H9 (cell line): ENCODE measurements around the gene LSP1. TPM values are rescaled to one million over a fixed set of nuclear protein-coding genes. Genes with fewer than 3 reads are reported as not detected.

Source experiments
- DNase-seq: peaks from one replicate; pipeline ENCODE4 v3.0.0-alpha.2; 2017
- H2AFZ ChIP-seq: one replicate; pipeline ENCODE4 v1.6.1; 2013; ENCODE audit warnings: mild to moderate bottlenecking, low read length, control low read depth, moderate library complexity
- H2AK5ac ChIP-seq: 2 replicates; pipeline ENCODE4 v1.6.1; 2013; ENCODE audit warnings: low read length, control low read depth, mixed read lengths; ENCODE audit not compliant: insufficient read length
- H2BK120ac ChIP-seq: one replicate; pipeline ENCODE4 v1.6.1; 2013; ENCODE audit warnings: low read depth, mild to moderate bottlenecking, low read length, control low read depth, inconsistent platforms; ENCODE audit not compliant: poor library complexity, severe bottlenecking
- H2BK12ac ChIP-seq: 2 replicates; pipeline ENCODE4 v1.6.1; 2013; ENCODE audit warnings: low read length, control low read depth, mixed read lengths, low read depth; ENCODE audit not compliant: insufficient read length
- H2BK15ac ChIP-seq: 2 replicates; pipeline ENCODE4 v1.6.1; 2013; ENCODE audit warnings: low read depth, low read length, control low read depth
- H2BK20ac ChIP-seq: one replicate; pipeline ENCODE4 v1.6.1; 2013; ENCODE audit warnings: low read depth, mild to moderate bottlenecking, low read length, control low read depth, inconsistent platforms; ENCODE audit not compliant: poor library complexity, severe bottlenecking
- H2BK5ac ChIP-seq: 2 replicates; pipeline ENCODE4 v1.6.1; 2013; ENCODE audit warnings: low read length, control low read depth, mixed read lengths; ENCODE audit not compliant: insufficient read length
- H3K14ac ChIP-seq: 2 replicates; pipeline ENCODE4 v1.6.1; 2013; ENCODE audit warnings: low read length, control low read depth; ENCODE audit not compliant: insufficient read depth
- H3K18ac ChIP-seq: 2 replicates; pipeline ENCODE4 v1.6.1; 2013; ENCODE audit warnings: low read depth, mild to moderate bottlenecking, mixed read lengths, low read length, control low read depth; ENCODE audit not compliant: insufficient read length
- H3K23ac ChIP-seq: 2 replicates; pipeline ENCODE4 v1.6.1; 2013; ENCODE audit warnings: low read length, control low read depth, mixed read lengths, low read depth; ENCODE audit not compliant: insufficient read length
- H3K23me2 ChIP-seq: 2 replicates; pipeline ENCODE4 v1.6.1; 2013; ENCODE audit warnings: low read depth, mild to moderate bottlenecking, mixed read lengths, low read length, control low read depth; ENCODE audit not compliant: insufficient read length, poor library complexity, severe bottlenecking
- H3K27ac ChIP-seq: 2 replicates; pipeline ENCODE4 v1.5.1; 2013; ENCODE audit warnings: low read length, control low read depth, mixed read lengths, low read depth; ENCODE audit not compliant: insufficient read length
- H3K27me3 ChIP-seq: 2 replicates; pipeline ENCODE4 v1.6.1; 2013; ENCODE audit warnings: low read length, control low read depth, inconsistent platforms; ENCODE audit not compliant: insufficient read depth
- H3K4ac ChIP-seq: 2 replicates; pipeline ENCODE4 v1.6.1; 2013; ENCODE audit warnings: low read depth, mild to moderate bottlenecking, control low read depth, inconsistent platforms, low read length, moderate library complexity
- H3K4me1 ChIP-seq: 2 replicates; pipeline ENCODE4 v1.6.1; 2013; ENCODE audit warnings: low read length, control low read depth, inconsistent platforms; ENCODE audit not compliant: insufficient read depth
- H3K4me2 ChIP-seq: 2 replicates; pipeline ENCODE4 v1.6.1; 2013; ENCODE audit warnings: low read length, control low read depth, mixed read lengths; ENCODE audit not compliant: insufficient read length, insufficient read depth
- H3K56ac ChIP-seq: 2 replicates; pipeline ENCODE4 v1.6.1; 2013; ENCODE audit warnings: low read depth, mild to moderate bottlenecking, mixed read lengths, low read length, control low read depth; ENCODE audit not compliant: insufficient read length
- H3K79me1 ChIP-seq: 2 replicates; pipeline ENCODE4 v1.6.1; 2013; ENCODE audit warnings: low read depth, mild to moderate bottlenecking, moderate library complexity, low read length, control low read depth, inconsistent platforms; ENCODE audit not compliant: insufficient read depth, poor library complexity, severe bottlenecking
- H3K79me2 ChIP-seq: 2 replicates; pipeline ENCODE4 v1.6.1; 2013; ENCODE audit warnings: low read length, control low read depth, inconsistent platforms; ENCODE audit not compliant: insufficient read depth
- H3K9ac ChIP-seq: 2 replicates; pipeline ENCODE4 v1.6.1; 2013; ENCODE audit warnings: low read length, control low read depth, mixed read lengths; ENCODE audit not compliant: insufficient read length; ENCODE audit errors: extremely low read depth
- H3K9me3 ChIP-seq: one replicate; pipeline ENCODE4 v1.6.1; 2013; ENCODE audit warnings: low read depth, low read length, inconsistent platforms; ENCODE audit not compliant: control insufficient read depth
- H3T11ph ChIP-seq: one replicate; pipeline ENCODE4 v1.6.1; 2013; ENCODE audit warnings: mild to moderate bottlenecking, low read length, control low read depth, inconsistent platforms
- H4K20me1 ChIP-seq: one replicate; pipeline ENCODE4 v1.6.1; 2013; ENCODE audit not compliant: control insufficient read depth, insufficient read length, insufficient read depth
- H4K5ac ChIP-seq: 2 replicates; pipeline ENCODE4 v1.6.1; 2013; ENCODE audit warnings: low read depth, mild to moderate bottlenecking, mixed read lengths, low read length, control low read depth; ENCODE audit not compliant: insufficient read length
- H4K8ac ChIP-seq: replicated peaks from 2 replicates; pipeline ENCODE4 v1.6.1; 2013; ENCODE audit warnings: low read length, control low read depth, mixed read lengths, low read depth; ENCODE audit not compliant: insufficient read length
- H4K91ac ChIP-seq: 2 replicates; pipeline ENCODE4 v1.6.1; 2013; ENCODE audit warnings: low read depth, mild to moderate bottlenecking, moderate library complexity, mixed read lengths, low read length, control low read depth; ENCODE audit not compliant: insufficient read length
- H3K27ac Mint-ChIP-seq, 3 experiments: 2 replicates in 2 of 3; 3 replicates in 1 of 3; pipeline ENCODE4 v1.8.0; 2020 to 2021; ENCODE audit warnings: mixed read lengths in 3 of 3, mild to moderate bottlenecking in 1 of 3, moderate library complexity in 1 of 3
- H3K27me3 Mint-ChIP-seq: 2 replicates; pipeline ENCODE4 v1.8.0; 2021; ENCODE audit warnings: low read depth, mild to moderate bottlenecking, moderate library complexity, mixed read lengths
- H3K36me3 Mint-ChIP-seq, 3 experiments: 2 replicates in 2 of 3; 3 replicates in 1 of 3; pipeline ENCODE4 v1.8.0; 2020 to 2021; ENCODE audit warnings: low read depth in 3 of 3, mixed read lengths in 3 of 3; ENCODE audit not compliant: insufficient read depth in 1 of 3
- H3K4me1 Mint-ChIP-seq, 2 experiments: 2 replicates each; pipeline ENCODE4 v1.8.0; 2020; ENCODE audit warnings: mixed read lengths in 2 of 2
- H3K4me3 Mint-ChIP-seq, 2 experiments: 2 replicates in 1 of 2; 3 replicates in 1 of 2; pipeline ENCODE4 v1.8.0; 2020 to 2021; ENCODE audit warnings: mild to moderate bottlenecking in 2 of 2, mixed read lengths in 2 of 2, moderate library complexity in 1 of 2
- H3K9me3 Mint-ChIP-seq, 2 experiments: 2 replicates in 1 of 2; 3 replicates in 1 of 2; pipeline ENCODE4 v1.8.0; 2020; ENCODE audit warnings: mild to moderate bottlenecking in 2 of 2, mixed read lengths in 2 of 2, moderate library complexity in 1 of 2
- CTCF ChIP-seq: fragments of 200-600 bp; sonication (generic); conservative IDR thresholded peaks from 3 replicates; pipeline ENCODE4 v1.8.0; 2021; ENCODE audit warnings: antibody characterized with exemption, mild to moderate bottlenecking
- WGBS: extraction: QIAGEN DNeasy Blood & Tissue Kit; methylation state at CpG from one replicate; pipeline ENCODE4 v1.1.7; 2013; ENCODE audit warnings: missing lambda C conversion rate, low lambda C conversion rate, mixed read lengths; ENCODE audit not compliant: insufficient read length; ENCODE audit errors: extremely low coverage; 5-methylcytosine and 5-hydroxymethylcytosine counted together
- total RNA-seq: library from RNA; stranded (reverse); gene quantifications from 2 replicates; pipeline ENCODE4 v1.2.1, GENCODE V29; 2021

The LSP1 gene
- total RNA-seq, 1 experiment from 2014 or later = not detected

GRCh38 chr11:1894759-1895158 is 41.9 kb downstream of the LSP1 start:
- H2BK15ac ChIP-seq = no peak overlapping the region
- no peaks in the 10 kb centered on the region for H4K20me1 ChIP-seq
- H3K4me1 ChIP-seq = no peaks in the 10 kb centered on the region
- H2BK20ac ChIP-seq = no peak overlapping the region
- Mint-ChIP-seq H3K9me3 (no peaks in the 10 kb centered on the region; a peak in 1 of 5 replicates), H3K4me3 (no peak overlapping the region), H3K27me3 (peaks cover 30% of the 10 kb centered on the region), H3K27ac (peak overlapping the region in 1 of 3 experiments; percentile 92; a peak in 1 of 7 replicates), H3K36me3 (no peaks in the 10 kb centered on the region), H3K4me1 (no peaks in the 10 kb centered on the region)
- no peak overlapping the region for H3K56ac ChIP-seq
- no peak overlapping the region for H3K18ac ChIP-seq
- no peaks in the 10 kb centered on the region for H3K9me3 ChIP-seq
- WGBS = no CpG with 5 or more reads among the region's 11 CpGs
- no peak overlapping the region for H2BK12ac ChIP-seq
- TF ChIP-seq CTCF = no peak
- no peaks in the 10 kb centered on the region; the same call in 1 of the 2 replicates for H3K27me3 ChIP-seq
- no peak overlapping the region for H3T11ph ChIP-seq
- no peak overlapping the region for H3K4ac ChIP-seq
- H2BK120ac ChIP-seq = no peak overlapping the region
- no peaks in the 10 kb centered on the region for H3K79me2 ChIP-seq
- no peak overlapping the region for H4K5ac ChIP-seq
- no peak overlapping the region for H2BK5ac ChIP-seq
- no peak for DNase-seq
- H3K9ac ChIP-seq = no peak overlapping the region
- no peak overlapping the region for H3K4me2 ChIP-seq
- no peak overlapping the region for H3K14ac ChIP-seq
- no peak overlapping the region for H2AFZ ChIP-seq
- no peak overlapping the region for H4K8ac ChIP-seq
- H3K27ac ChIP-seq = no peak overlapping the region
- no peak overlapping the region for H2AK5ac ChIP-seq
- no peaks in the 10 kb centered on the region for H3K79me1 ChIP-seq
- no peak overlapping the region for H3K23ac ChIP-seq
- H3K23me2 ChIP-seq = no peaks in the 10 kb centered on the region
- no peak overlapping the region for H4K91ac ChIP-seq
